H9 (cell line): ENCODE results near the gene BCL11B. TPM values are rescaled to one million over a fixed set of nuclear protein-coding genes. Genes with fewer than 3 reads are reported as not detected.

ENCODE experiments used
- DNase-seq: peaks from one replicate; pipeline ENCODE4 v3.0.0-alpha.2; 2017
- H2AFZ ChIP-seq: one replicate; pipeline ENCODE4 v1.6.1; 2013; ENCODE audit warnings: mild to moderate bottlenecking, low read length, control low read depth, moderate library complexity
- H2AK5ac ChIP-seq: 2 replicates; pipeline ENCODE4 v1.6.1; 2013; ENCODE audit warnings: low read length, control low read depth, mixed read lengths; ENCODE audit not compliant: insufficient read length
- H2BK120ac ChIP-seq: one replicate; pipeline ENCODE4 v1.6.1; 2013; ENCODE audit warnings: low read depth, mild to moderate bottlenecking, low read length, control low read depth, inconsistent platforms; ENCODE audit not compliant: poor library complexity, severe bottlenecking
- H2BK12ac ChIP-seq: 2 replicates; pipeline ENCODE4 v1.6.1; 2013; ENCODE audit warnings: low read length, control low read depth, mixed read lengths, low read depth; ENCODE audit not compliant: insufficient read length
- H2BK15ac ChIP-seq: 2 replicates; pipeline ENCODE4 v1.6.1; 2013; ENCODE audit warnings: low read depth, low read length, control low read depth
- H2BK20ac ChIP-seq: one replicate; pipeline ENCODE4 v1.6.1; 2013; ENCODE audit warnings: low read depth, mild to moderate bottlenecking, low read length, control low read depth, inconsistent platforms; ENCODE audit not compliant: poor library complexity, severe bottlenecking
- H2BK5ac ChIP-seq: 2 replicates; pipeline ENCODE4 v1.6.1; 2013; ENCODE audit warnings: low read length, control low read depth, mixed read lengths; ENCODE audit not compliant: insufficient read length
- H3K14ac ChIP-seq: 2 replicates; pipeline ENCODE4 v1.6.1; 2013; ENCODE audit warnings: low read length, control low read depth; ENCODE audit not compliant: insufficient read depth
- H3K18ac ChIP-seq: 2 replicates; pipeline ENCODE4 v1.6.1; 2013; ENCODE audit warnings: low read depth, mild to moderate bottlenecking, mixed read lengths, low read length, control low read depth; ENCODE audit not compliant: insufficient read length
- H3K23ac ChIP-seq: 2 replicates; pipeline ENCODE4 v1.6.1; 2013; ENCODE audit warnings: low read length, control low read depth, mixed read lengths, low read depth; ENCODE audit not compliant: insufficient read length
- H3K23me2 ChIP-seq: 2 replicates; pipeline ENCODE4 v1.6.1; 2013; ENCODE audit warnings: low read depth, mild to moderate bottlenecking, mixed read lengths, low read length, control low read depth; ENCODE audit not compliant: insufficient read length, poor library complexity, severe bottlenecking
- H3K27ac ChIP-seq: 2 replicates; pipeline ENCODE4 v1.5.1; 2013; ENCODE audit warnings: low read length, control low read depth, mixed read lengths, low read depth; ENCODE audit not compliant: insufficient read length
- H3K27me3 ChIP-seq: 2 replicates; pipeline ENCODE4 v1.6.1; 2013; ENCODE audit warnings: low read length, control low read depth, inconsistent platforms; ENCODE audit not compliant: insufficient read depth
- H3K4ac ChIP-seq: 2 replicates; pipeline ENCODE4 v1.6.1; 2013; ENCODE audit warnings: low read depth, mild to moderate bottlenecking, control low read depth, inconsistent platforms, low read length, moderate library complexity
- H3K4me1 ChIP-seq: 2 replicates; pipeline ENCODE4 v1.6.1; 2013; ENCODE audit warnings: low read length, control low read depth, inconsistent platforms; ENCODE audit not compliant: insufficient read depth
- H3K4me2 ChIP-seq: 2 replicates; pipeline ENCODE4 v1.6.1; 2013; ENCODE audit warnings: low read length, control low read depth, mixed read lengths; ENCODE audit not compliant: insufficient read length, insufficient read depth
- H3K56ac ChIP-seq: 2 replicates; pipeline ENCODE4 v1.6.1; 2013; ENCODE audit warnings: low read depth, mild to moderate bottlenecking, mixed read lengths, low read length, control low read depth; ENCODE audit not compliant: insufficient read length
- H3K79me1 ChIP-seq: 2 replicates; pipeline ENCODE4 v1.6.1; 2013; ENCODE audit warnings: low read depth, mild to moderate bottlenecking, moderate library complexity, low read length, control low read depth, inconsistent platforms; ENCODE audit not compliant: insufficient read depth, poor library complexity, severe bottlenecking
- H3K79me2 ChIP-seq: 2 replicates; pipeline ENCODE4 v1.6.1; 2013; ENCODE audit warnings: low read length, control low read depth, inconsistent platforms; ENCODE audit not compliant: insufficient read depth
- H3K9ac ChIP-seq: 2 replicates; pipeline ENCODE4 v1.6.1; 2013; ENCODE audit warnings: low read length, control low read depth, mixed read lengths; ENCODE audit not compliant: insufficient read length; ENCODE audit errors: extremely low read depth
- H3K9me3 ChIP-seq: one replicate; pipeline ENCODE4 v1.6.1; 2013; ENCODE audit warnings: low read depth, low read length, inconsistent platforms; ENCODE audit not compliant: control insufficient read depth
- H3T11ph ChIP-seq: one replicate; pipeline ENCODE4 v1.6.1; 2013; ENCODE audit warnings: mild to moderate bottlenecking, low read length, control low read depth, inconsistent platforms
- H4K20me1 ChIP-seq: one replicate; pipeline ENCODE4 v1.6.1; 2013; ENCODE audit not compliant: control insufficient read depth, insufficient read length, insufficient read depth
- H4K5ac ChIP-seq: 2 replicates; pipeline ENCODE4 v1.6.1; 2013; ENCODE audit warnings: low read depth, mild to moderate bottlenecking, mixed read lengths, low read length, control low read depth; ENCODE audit not compliant: insufficient read length
- H4K8ac ChIP-seq: replicated peaks from 2 replicates; pipeline ENCODE4 v1.6.1; 2013; ENCODE audit warnings: low read length, control low read depth, mixed read lengths, low read depth; ENCODE audit not compliant: insufficient read length
- H4K91ac ChIP-seq: 2 replicates; pipeline ENCODE4 v1.6.1; 2013; ENCODE audit warnings: low read depth, mild to moderate bottlenecking, moderate library complexity, mixed read lengths, low read length, control low read depth; ENCODE audit not compliant: insufficient read length
- H3K27ac Mint-ChIP-seq, 3 experiments: 2 replicates in 2 of 3; 3 replicates in 1 of 3; pipeline ENCODE4 v1.8.0; 2020 to 2021; ENCODE audit warnings: mixed read lengths in 3 of 3, mild to moderate bottlenecking in 1 of 3, moderate library complexity in 1 of 3
- H3K27me3 Mint-ChIP-seq: 2 replicates; pipeline ENCODE4 v1.8.0; 2021; ENCODE audit warnings: low read depth, mild to moderate bottlenecking, moderate library complexity, mixed read lengths
- H3K36me3 Mint-ChIP-seq, 3 experiments: 2 replicates in 2 of 3; 3 replicates in 1 of 3; pipeline ENCODE4 v1.8.0; 2020 to 2021; ENCODE audit warnings: low read depth in 3 of 3, mixed read lengths in 3 of 3; ENCODE audit not compliant: insufficient read depth in 1 of 3
- H3K4me1 Mint-ChIP-seq, 2 experiments: 2 replicates each; pipeline ENCODE4 v1.8.0; 2020; ENCODE audit warnings: mixed read lengths in 2 of 2
- H3K4me3 Mint-ChIP-seq, 2 experiments: 2 replicates in 1 of 2; 3 replicates in 1 of 2; pipeline ENCODE4 v1.8.0; 2020 to 2021; ENCODE audit warnings: mild to moderate bottlenecking in 2 of 2, mixed read lengths in 2 of 2, moderate library complexity in 1 of 2
- H3K9me3 Mint-ChIP-seq, 2 experiments: 2 replicates in 1 of 2; 3 replicates in 1 of 2; pipeline ENCODE4 v1.8.0; 2020; ENCODE audit warnings: mild to moderate bottlenecking in 2 of 2, mixed read lengths in 2 of 2, moderate library complexity in 1 of 2
- WGBS: extraction: QIAGEN DNeasy Blood & Tissue Kit; methylation state at CpG from one replicate; pipeline ENCODE4 v1.1.7; 2013; ENCODE audit warnings: missing lambda C conversion rate, low lambda C conversion rate, mixed read lengths; ENCODE audit not compliant: insufficient read length; ENCODE audit errors: extremely low coverage; 5-methylcytosine and 5-hydroxymethylcytosine counted together
- total RNA-seq: library from RNA; stranded (reverse); gene quantifications from 2 replicates; pipeline ENCODE4 v1.2.1, GENCODE V29; 2021
- TF ChIP-seq, protein P1 (sequence below): fragments of 200-600 bp; sonication (generic); conservative IDR thresholded peaks from 3 replicates; pipeline ENCODE4 v1.8.0; 2021; ENCODE audit warnings: antibody characterized with exemption, mild to moderate bottlenecking

BCL11B gene
- total RNA-seq, 1 experiment from 2014 or later: 4.9 TPM

- TF ChIP-seq, protein P1, sequence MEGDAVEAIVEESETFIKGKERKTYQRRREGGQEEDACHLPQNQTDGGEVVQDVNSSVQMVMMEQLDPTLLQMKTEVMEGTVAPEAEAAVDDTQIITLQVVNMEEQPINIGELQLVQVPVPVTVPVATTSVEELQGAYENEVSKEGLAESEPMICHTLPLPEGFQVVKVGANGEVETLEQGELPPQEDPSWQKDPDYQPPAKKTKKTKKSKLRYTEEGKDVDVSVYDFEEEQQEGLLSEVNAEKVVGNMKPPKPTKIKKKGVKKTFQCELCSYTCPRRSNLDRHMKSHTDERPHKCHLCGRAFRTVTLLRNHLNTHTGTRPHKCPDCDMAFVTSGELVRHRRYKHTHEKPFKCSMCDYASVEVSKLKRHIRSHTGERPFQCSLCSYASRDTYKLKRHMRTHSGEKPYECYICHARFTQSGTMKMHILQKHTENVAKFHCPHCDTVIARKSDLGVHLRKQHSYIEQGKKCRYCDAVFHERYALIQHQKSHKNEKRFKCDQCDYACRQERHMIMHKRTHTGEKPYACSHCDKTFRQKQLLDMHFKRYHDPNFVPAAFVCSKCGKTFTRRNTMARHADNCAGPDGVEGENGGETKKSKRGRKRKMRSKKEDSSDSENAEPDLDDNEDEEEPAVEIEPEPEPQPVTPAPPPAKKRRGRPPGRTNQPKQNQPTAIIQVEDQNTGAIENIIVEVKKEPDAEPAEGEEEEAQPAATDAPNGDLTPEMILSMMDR: no peak
- no CpG with 5 or more reads among the region's 4 CpGs for WGBS
Measured at GRCh38 chr14:99207456-99207855, 64.5 kb downstream of the BCL11B start.

More at GRCh38 chr14:99207456-99207855, 64.5 kb downstream of the BCL11B start:
- Histone ChIP-seq H3K23ac (no peak overlapping the region), H3K4me1 (no peaks in the 10 kb centered on the region), H3K23me2 (no peaks in the 10 kb centered on the region), H4K91ac (no peak overlapping the region), H3T11ph (no peak overlapping the region), H2BK120ac (no peak overlapping the region), H3K4me2 (no peak overlapping the region), H3K9me3 (no peaks in the 10 kb centered on the region), H3K18ac (no peak overlapping the region), H2AK5ac (no peak overlapping the region), H4K8ac (no peak overlapping the region), H3K4ac (no peak overlapping the region), H2BK20ac (no peak overlapping the region), H2BK15ac (no peak overlapping the region), H4K5ac (no peak overlapping the region), H3K9ac (no peak overlapping the region), H3K56ac (no peak overlapping the region), H3K27me3 (no peaks in the 10 kb centered on the region), H2AFZ (no peak overlapping the region), H3K79me2 (no peaks in the 10 kb centered on the region; the same call in 1 of the 2 replicates), H4K20me1 (no peaks in the 10 kb centered on the region), H2BK5ac (no peak overlapping the region), H3K14ac (no peak overlapping the region), H3K27ac (no peak overlapping the region), H2BK12ac (no peak overlapping the region), H3K79me1 (no peaks in the 10 kb centered on the region)
- no peak for DNase-seq
- Mint-ChIP-seq H3K9me3 (no peaks in the 10 kb centered on the region), H3K27ac (peak overlapping the region in 1 of 3 experiments; percentile 83; a peak in 2 of 7 replicates), H3K4me1 (peaks cover 0 to 19% of the 10 kb centered on the region in 2 experiments; a peak in 2 of 4 replicates), H3K4me3 (no peak overlapping the region), H3K27me3 (no peaks in the 10 kb centered on the region), H3K36me3 (no peaks in the 10 kb centered on the region; a peak in 2 of 7 replicates)
